ENCODE results near the gene SETD7.

The SETD7 gene

DNA sequence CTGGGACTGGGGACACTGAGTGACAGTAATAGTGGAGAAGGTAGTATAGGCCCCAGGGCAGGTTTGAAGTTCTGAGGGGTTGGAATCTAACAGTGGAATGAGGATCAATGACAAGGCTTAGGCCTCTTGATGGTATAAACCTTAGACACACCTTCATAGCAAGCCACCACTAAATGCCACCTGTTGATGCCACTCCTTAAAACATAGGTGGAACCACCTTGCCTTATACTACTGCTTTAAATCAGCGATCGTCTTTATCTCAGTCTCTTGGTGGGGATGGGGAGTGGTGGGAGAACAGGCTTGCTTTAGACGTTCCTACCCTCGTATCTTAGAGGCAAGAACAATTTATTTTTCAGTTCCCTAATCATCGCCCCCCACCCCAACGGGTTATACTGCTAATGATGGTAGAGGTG is 100.9 kb downstream of the SETD7 start:
- Histone ChIP-seq H3K27ac (peak overlapping the region; percentile 89 to 91), H3K27me3 (no peaks in the 10 kb centered on the region), H3K4me1 (peaks cover 0 to 65% (median 22%) of the 10 kb centered on the region in 4 donors), H3K4me3 (peak overlapping the region; percentile 78 to 82), H3K36me3 (no peaks in the 10 kb centered on the region), H3K9me3 (no peaks in the 10 kb centered on the region)
- TF ChIP-seq, protein P1, sequence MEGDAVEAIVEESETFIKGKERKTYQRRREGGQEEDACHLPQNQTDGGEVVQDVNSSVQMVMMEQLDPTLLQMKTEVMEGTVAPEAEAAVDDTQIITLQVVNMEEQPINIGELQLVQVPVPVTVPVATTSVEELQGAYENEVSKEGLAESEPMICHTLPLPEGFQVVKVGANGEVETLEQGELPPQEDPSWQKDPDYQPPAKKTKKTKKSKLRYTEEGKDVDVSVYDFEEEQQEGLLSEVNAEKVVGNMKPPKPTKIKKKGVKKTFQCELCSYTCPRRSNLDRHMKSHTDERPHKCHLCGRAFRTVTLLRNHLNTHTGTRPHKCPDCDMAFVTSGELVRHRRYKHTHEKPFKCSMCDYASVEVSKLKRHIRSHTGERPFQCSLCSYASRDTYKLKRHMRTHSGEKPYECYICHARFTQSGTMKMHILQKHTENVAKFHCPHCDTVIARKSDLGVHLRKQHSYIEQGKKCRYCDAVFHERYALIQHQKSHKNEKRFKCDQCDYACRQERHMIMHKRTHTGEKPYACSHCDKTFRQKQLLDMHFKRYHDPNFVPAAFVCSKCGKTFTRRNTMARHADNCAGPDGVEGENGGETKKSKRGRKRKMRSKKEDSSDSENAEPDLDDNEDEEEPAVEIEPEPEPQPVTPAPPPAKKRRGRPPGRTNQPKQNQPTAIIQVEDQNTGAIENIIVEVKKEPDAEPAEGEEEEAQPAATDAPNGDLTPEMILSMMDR (IDR thresholded peaks at IDR 0.05) = no peak
- intact Hi-C loops (cut with DNase I; ENCODE audit: low total_unique reads) = no loop called here
- no peak for DNase-seq

DNA sequence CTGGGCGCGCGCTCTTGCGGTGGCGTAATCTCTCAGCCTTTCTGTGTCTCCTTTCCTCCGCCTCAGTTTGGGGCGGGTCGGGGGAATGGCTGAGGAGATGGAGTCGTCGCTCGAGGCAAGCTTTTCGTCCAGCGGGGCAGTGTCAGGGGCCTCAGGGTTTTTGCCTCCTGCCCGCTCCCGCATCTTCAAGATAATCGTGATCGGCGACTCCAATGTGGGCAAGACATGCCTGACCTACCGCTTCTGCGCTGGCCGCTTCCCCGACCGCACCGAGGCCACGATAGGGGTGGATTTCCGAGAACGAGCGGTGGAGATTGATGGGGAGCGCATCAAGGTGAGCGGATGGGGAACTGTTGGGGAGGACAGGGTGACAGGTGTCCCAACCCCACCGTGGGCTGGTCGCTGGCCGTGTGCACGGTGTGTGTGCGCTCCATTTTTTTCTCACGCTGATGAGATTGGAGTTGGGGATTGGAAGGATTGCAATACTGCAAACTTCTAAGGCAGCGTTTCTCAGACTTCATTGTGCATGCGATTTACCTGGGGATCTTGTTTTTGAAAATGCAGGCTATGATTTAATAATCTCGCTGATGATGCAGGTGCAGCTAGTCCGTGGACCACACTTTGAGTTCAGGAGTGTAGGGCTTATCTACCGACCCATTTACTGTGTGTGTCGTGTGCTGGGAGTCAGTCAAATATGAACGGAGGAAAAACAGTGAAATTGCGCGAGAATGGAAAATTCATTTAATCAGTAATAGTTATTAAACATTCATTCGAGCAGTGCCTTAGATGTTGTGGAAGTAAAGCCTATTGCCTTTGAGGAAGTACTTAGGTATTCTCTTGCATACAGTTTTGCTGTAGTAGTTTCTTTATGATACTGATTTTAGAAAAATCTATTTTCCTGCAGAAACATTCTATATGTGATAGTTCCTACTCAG is 101.6 kb downstream of the SETD7 start, which contains the start of gene RAB33B:
TSS of gene RAB33B (plus strand) at position 11 of the 935 bp plus-strand sequence. CDS start at position 86, 75 bp downstream.
- peaks cover 0 to 57% (median 19%) of the 10 kb centered on the region in 4 donors for H3K4me1 ChIP-seq
- peak; percentile 92 to 97 for DNase-seq
- intact Hi-C loops (cut with DNase I; ENCODE audit: low total_unique reads) = loop anchor here (5.0 kb wide), 1 partner anchor 103 kb away; the partner anchor contains the start of gene SETD7
- H3K36me3 ChIP-seq = no peaks in the 10 kb centered on the region
- TF ChIP-seq, protein P1 (IDR thresholded peaks at IDR 0.05) = no peak
- H3K4me3 ChIP-seq = peak within 1 kb of the TSS; percentile 78 to 82
- H3K27ac ChIP-seq = peak within 1 kb of the TSS; percentile 89 to 91
- H3K9me3 ChIP-seq = no peaks in the 10 kb centered on the region
- no peaks in the 10 kb centered on the region for H3K27me3 ChIP-seq

- Histone ChIP-seq H3K4me3 (peak overlapping the region; percentile 78 to 82), H3K4me1 (peaks cover 0 to 49% (median 15%) of the 10 kb centered on the region in 4 donors), H3K27me3 (no peaks in the 10 kb centered on the region), H3K9me3 (no peaks in the 10 kb centered on the region), H3K27ac (peak overlapping the region; percentile 89 to 91), H3K36me3 (no peaks in the 10 kb centered on the region)
- intact Hi-C loops (cut with DNase I; ENCODE audit: low total_unique reads) = loop anchor here (5.0 kb wide), 1 partner anchor 104 kb away; the partner anchor contains the start of gene SETD7
- peak; percentile 98 to 99 for DNase-seq
- TF ChIP-seq, protein P1 (IDR thresholded peaks at IDR 0.05) = no peak
These were observed 102.5 kb downstream of the SETD7 start for GRCh38 chr4:139453371-139454110.

- H3K4me1 ChIP-seq = peaks cover 0 to 44% (median 11%) of the 10 kb centered on the region in 4 donors
- no peaks in the 10 kb centered on the region for H3K36me3 ChIP-seq
- DNase-seq = no peak
- TF ChIP-seq, protein P1 (IDR thresholded peaks at IDR 0.05) = peak; percentile 35 to 45
- peak overlapping the region; percentile 78 to 82 for H3K4me3 ChIP-seq
- H3K9me3 ChIP-seq = no peaks in the 10 kb centered on the region
- intact Hi-C loops (cut with DNase I; ENCODE audit: low total_unique reads) = loop anchor here (5.0 kb wide), 1 partner anchor 104 kb away; the partner anchor contains the start of gene SETD7
- H3K27ac ChIP-seq = peak overlapping the region; percentile 89 to 91
- no peaks in the 10 kb centered on the region for H3K27me3 ChIP-seq
These were observed 103.0 kb downstream of the SETD7 start for GRCh38 chr4:139453041-139453370.

DNA sequence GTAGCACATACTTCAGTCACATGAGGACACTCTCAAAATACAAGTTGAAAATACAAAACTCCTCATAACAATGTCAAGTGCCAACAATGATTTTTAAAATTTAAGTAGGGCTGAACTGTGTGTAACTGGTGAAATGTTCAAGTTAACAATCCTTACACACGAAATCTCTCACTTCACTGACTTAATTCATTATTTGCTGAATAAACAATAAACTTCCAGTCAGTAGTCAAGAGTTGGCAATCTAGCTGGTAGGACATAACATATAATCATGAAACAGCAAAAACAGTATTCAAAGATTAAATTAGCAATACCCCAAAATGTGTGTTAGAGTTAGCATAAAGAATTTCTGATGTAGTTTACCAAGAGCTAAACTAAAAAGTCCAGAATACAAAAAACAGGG is 104.0 kb downstream of the SETD7 start:
- H3K36me3 ChIP-seq = no peaks in the 10 kb centered on the region
- H3K4me3 ChIP-seq = no peak overlapping the region
- H3K4me1 ChIP-seq = peaks cover 0 to 34% (median 8%) of the 10 kb centered on the region in 4 donors
- TF ChIP-seq, protein P1 (IDR thresholded peaks at IDR 0.05) = no peak
- H3K27ac ChIP-seq = no peak overlapping the region
- no peak for DNase-seq
- no peaks in the 10 kb centered on the region for H3K27me3 ChIP-seq
- no peaks in the 10 kb centered on the region for H3K9me3 ChIP-seq
- intact Hi-C loops (cut with DNase I; ENCODE audit: low total_unique reads) = loop anchor here (5.0 kb wide), 1 partner anchor 105 kb away; the partner anchor contains the start of gene SETD7
